ENCODE measurements around the gene RAD9A. TPM values are rescaled to one million over a fixed set of nuclear protein-coding genes. Genes with fewer than 3 reads are reported as not detected.

Gene RAD9A
- total RNA-seq, 2 experiments from 2014 or later = 28.8 to 30.0 TPM

DNA sequence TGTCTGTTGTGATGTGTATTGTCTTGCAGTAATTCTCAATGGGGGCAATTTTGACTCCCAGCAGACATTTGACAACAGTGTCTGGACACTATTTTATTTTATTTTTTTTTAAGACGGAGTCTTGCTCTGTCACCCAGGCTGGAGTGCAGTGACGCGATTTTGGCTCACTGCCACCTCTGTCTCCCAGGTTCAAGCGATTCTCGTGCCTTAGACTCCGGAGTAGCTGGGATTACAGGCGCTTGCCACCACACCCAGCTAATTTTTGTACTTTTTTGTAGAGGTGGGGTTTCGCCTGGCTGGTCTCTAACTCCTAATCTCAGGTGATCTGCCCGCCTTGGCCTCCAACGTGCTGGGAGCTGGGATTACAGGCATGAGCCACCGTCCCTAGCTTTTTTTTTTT is 37.9 kb downstream of the RAD9A start:
- ChIA-PET CTCF (interaction anchor here (0.8 kb wide), 1 partner anchor 9 kb away, joined by 5 read pairs; no protein-coding TSS in a partner anchor), POLR2A (no interaction called here)
- Mint-ChIP-seq H3K9me3 (ENCODE audit: low read depth) (no peaks in the 10 kb centered on the region), H3K4me1 (peaks cover 48% of the 10 kb centered on the region), H3K27me3 (no peaks in the 10 kb centered on the region), H3K27ac (no peak overlapping the region), H3K36me3 (ENCODE audit: low read depth) (peaks cover 34% of the 10 kb centered on the region), H3K4me3 (peak overlapping the region; percentile 90)
- intact Hi-C loops (cut with DNase I, micrococcal nuclease) = loop anchor here (2.0 to 5.0 kb wide), 4 partner anchors 38 to 601 kb away; partner anchors contain the start of genes ANKRD13D (in 1 of the 2), KDM2A (in 1 of the 2), NDUFS8 (in 1 of the 2) and TMEM134 (in 1 of the 2)
- DNase-seq = no peak
- no peak for ATAC-seq

DNA sequence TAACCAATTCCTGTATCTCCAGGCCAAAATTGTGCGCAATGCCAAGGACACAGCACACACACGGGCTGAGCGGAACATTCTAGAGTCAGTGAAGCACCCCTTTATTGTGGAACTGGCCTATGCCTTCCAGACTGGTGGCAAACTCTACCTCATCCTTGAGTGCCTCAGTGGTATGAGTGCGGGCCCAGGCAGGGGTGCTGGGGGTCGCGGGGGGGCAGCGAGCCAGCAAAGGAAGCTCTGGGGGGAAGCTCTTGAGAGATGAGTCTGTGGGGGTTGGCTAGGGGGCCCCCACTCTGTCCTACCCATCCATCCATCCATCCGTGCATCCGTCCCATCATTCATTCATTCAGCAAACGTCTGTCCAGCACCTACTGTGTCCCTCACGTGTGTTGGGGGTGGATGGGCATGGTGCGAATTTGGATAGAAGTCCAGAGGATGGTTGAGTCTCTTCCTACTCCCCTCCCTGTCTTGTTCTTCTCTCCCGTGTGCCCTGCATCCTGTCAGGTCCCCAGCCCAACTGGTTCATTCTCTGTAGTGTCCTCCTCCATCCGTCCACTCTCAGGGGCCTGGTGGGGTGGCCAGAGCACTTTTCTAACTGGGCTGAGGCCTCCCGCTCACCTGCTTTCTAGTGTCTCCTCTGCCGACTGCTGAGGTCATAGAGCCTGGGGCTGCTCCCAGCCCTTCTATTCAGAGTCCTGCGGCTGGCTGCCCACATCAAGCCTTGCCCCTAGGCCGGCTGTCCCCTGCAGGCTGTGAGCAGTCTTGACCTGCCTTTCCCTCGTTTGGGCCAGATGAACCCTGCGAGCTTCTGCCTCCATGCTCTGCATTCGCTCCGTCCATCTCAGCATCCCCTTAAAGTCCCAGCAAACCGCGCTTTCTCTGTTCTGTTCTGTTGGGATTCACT is 39.8 kb downstream of the RAD9A start:
- ChIA-PET CTCF (interaction anchor here (1.4 kb wide), 1 partner anchor 24 kb away, joined by 4 read pairs; no protein-coding TSS in a partner anchor), POLR2A (no interaction called here)
- Mint-ChIP-seq H3K4me1 (peaks cover 57% of the 10 kb centered on the region), H3K4me3 (no peak overlapping the region), H3K36me3 (ENCODE audit: low read depth) (peaks cover 45% of the 10 kb centered on the region), H3K27me3 (no peaks in the 10 kb centered on the region), H3K9me3 (ENCODE audit: low read depth) (no peaks in the 10 kb centered on the region), H3K27ac (peak overlapping the region; percentile 53)
- no peak for ATAC-seq
- no peak for DNase-seq
- intact Hi-C loops (cut with DNase I, micrococcal nuclease) = no loop called here

DNA sequence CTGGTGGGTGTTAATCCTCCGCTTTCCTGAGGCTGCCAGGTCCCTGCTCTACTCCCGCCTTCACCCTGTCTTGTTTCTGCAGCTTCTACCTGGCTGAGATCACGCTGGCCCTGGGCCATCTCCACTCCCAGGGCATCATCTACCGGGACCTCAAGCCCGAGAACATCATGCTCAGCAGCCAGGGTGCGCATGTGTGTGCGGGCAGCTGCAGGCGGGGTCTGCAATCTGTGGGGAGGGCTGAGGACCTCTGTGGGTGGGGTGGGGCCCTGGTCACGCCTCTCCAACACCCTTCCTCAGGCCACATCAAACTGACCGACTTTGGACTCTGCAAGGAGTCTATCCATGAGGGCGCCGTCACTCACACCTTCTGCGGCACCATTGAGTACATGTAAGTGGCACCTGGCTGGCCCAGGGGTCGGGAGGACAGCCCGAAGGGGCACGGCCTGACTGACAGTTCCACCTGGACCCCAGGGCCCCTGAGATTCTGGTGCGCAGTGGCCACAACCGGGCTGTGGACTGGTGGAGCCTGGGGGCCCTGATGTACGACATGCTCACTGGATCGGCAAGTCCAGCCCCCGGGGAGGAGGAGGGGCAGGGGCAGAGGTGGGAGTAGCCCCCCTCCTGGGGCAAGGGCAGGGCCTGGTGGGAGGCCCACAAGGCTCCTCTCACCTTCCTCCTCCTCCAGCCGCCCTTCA is 41.0 kb downstream of the RAD9A start:
- POLR2A ChIA-PET = no interaction called here
- CTCF ChIA-PET = interaction anchor here (0.5 to 1.4 kb wide), 2 partner anchors 9 to 25 kb away, joined by 3 to 4 read pairs; no protein-coding TSS in a partner anchor
- H3K4me3 Mint-ChIP-seq = no peak overlapping the region

DNA sequence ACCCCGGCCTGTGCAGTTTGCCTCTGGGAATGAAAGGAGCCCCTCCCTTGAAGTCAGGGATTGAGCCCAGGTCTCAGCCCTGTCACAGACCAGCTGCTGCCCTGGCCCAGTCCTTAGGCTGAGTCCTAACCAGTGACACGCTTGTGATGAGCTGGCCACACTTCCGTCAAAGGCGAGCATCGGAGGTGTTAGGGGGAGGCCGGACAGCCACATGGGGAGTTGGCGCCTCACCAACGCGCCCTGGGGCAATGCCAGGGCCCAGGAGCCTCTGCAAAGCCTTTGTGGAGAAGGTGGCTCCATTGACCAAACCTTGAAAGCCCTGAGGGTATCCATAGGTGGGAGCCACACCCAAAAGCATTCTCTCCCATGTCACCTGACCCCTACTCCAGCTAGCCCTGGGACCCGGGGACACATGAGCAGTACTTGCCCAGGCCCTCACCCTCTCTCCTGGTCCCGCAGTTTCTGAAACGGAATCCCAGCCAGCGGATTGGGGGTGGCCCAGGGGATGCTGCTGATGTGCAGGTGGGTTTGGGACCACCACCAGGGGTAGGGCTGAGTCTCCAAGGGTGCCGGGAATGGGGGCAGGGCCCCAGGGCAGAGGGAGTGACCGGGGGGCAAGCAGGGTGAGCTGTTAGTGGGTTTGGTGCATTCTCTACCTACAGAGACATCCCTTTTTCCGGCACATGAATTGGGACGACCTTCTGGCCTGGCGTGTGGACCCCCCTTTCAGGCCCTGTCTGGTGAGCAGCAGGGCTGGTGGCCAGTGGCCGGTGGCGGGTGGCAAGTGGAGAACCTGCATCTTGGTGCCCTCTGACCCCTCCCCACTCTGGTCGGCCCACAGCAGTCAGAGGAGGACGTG is 42.0 kb downstream of the RAD9A start:
- Mint-ChIP-seq H3K9me3 (ENCODE audit: low read depth) (no peaks in the 10 kb centered on the region), H3K27ac (peak overlapping the region; percentile 80), H3K27me3 (no peaks in the 10 kb centered on the region), H3K4me1 (peaks cover 50% of the 10 kb centered on the region), H3K4me3 (no peak overlapping the region), H3K36me3 (ENCODE audit: low read depth) (peaks cover 63% of the 10 kb centered on the region)
- ATAC-seq (no peak), DNase-seq (peak; percentile 46)
- ChIA-PET POLR2A (no interaction called here), CTCF (no interaction called here)
- intact Hi-C loops (cut with DNase I, micrococcal nuclease) = no loop called here

More for the DNA sequence above, 41.0 kb downstream of the RAD9A start:
- ATAC-seq (no peak), DNase-seq (peak; percentile 17)
- H3K27me3 Mint-ChIP-seq = no peaks in the 10 kb centered on the region
- peaks cover 49% of the 10 kb centered on the region for H3K4me1 Mint-ChIP-seq
- H3K36me3 Mint-ChIP-seq (ENCODE audit: low read depth) = peaks cover 55% of the 10 kb centered on the region
- no peaks in the 10 kb centered on the region for H3K9me3 Mint-ChIP-seq (ENCODE audit: low read depth)
- intact Hi-C loops (cut with DNase I, micrococcal nuclease) = no loop called here
- H3K27ac Mint-ChIP-seq = peak overlapping the region; percentile 55

DNA sequence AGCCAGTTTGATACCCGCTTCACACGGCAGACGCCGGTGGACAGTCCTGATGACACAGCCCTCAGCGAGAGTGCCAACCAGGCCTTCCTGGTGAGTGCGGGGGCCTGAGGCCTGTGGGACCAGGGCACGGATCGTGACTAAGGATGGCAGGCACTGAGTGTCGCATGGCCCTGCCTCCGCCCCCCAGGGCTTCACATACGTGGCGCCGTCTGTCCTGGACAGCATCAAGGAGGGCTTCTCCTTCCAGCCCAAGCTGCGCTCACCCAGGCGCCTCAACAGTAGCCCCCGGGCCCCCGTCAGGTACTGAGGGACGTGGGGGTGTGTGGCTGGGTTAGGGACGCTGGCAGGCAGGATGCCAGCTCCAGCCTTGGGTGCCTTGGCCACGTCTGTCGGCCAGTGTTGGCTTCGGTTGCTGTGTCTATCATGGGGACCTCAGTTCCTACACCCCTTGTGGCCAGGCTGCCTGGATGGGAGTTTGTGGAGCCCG is 42.7 kb downstream of the RAD9A start:
- intact Hi-C loops (cut with DNase I, micrococcal nuclease) = no loop called here

DNA sequence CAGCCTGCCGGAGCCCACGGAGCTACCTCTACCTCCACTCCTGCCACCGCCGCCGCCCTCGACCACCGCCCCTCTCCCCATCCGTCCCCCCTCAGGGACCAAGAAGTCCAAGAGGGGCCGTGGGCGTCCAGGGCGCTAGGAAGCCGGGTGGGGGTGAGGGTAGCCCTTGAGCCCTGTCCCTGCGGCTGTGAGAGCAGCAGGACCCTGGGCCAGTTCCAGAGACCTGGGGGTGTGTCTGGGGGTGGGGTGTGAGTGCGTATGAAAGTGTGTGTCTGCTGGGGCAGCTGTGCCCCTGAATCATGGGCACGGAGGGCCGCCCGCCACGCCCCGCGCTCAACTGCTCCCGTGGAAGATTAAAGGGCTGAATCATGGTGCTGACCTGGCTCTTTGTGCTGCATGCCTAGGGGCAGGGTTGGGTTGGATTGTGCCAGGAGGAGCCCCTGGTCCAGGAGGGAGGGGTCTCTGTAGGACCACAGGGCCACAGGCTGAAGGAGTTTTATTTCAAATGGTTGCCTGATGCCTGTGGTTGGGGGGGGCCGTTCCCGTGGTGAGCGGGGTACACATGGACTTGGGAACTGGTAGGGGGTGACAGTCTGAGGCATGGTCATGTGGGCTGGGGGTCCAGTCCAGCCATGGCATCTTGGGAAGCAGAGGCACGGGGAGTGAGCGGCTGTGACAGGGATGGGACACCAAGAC is 43.4 kb downstream of the RAD9A start:
- peak overlapping the region; percentile 93 for H3K27ac Mint-ChIP-seq
- ChIA-PET CTCF (no interaction called here), POLR2A (interaction anchor here (0.7 kb wide), 1 partner anchor 20 kb away, joined by 3 read pairs; no protein-coding TSS in a partner anchor)
- no peaks in the 10 kb centered on the region for H3K9me3 Mint-ChIP-seq (ENCODE audit: low read depth)
- peak overlapping the region; percentile 84 for H3K4me3 Mint-ChIP-seq
- ATAC-seq (no peak), DNase-seq (peak; percentile 56)
- peaks cover 55% of the 10 kb centered on the region for H3K4me1 Mint-ChIP-seq
- intact Hi-C loops (cut with DNase I, micrococcal nuclease) = no loop called here
- H3K27me3 Mint-ChIP-seq = no peaks in the 10 kb centered on the region
- H3K36me3 Mint-ChIP-seq (ENCODE audit: low read depth) = peaks cover 73% of the 10 kb centered on the region

More for the DNA sequence above, 42.7 kb downstream of the RAD9A start:
- ChIA-PET CTCF (no interaction called here), POLR2A (interaction anchor here (0.7 kb wide), 1 partner anchor 19 kb away, joined by 3 read pairs; no protein-coding TSS in a partner anchor)
- Mint-ChIP-seq H3K4me1 (peaks cover 55% of the 10 kb centered on the region), H3K4me3 (no peak overlapping the region), H3K27ac (peak overlapping the region; percentile 80), H3K9me3 (ENCODE audit: low read depth) (no peaks in the 10 kb centered on the region), H3K27me3 (no peaks in the 10 kb centered on the region), H3K36me3 (ENCODE audit: low read depth) (peaks cover 68% of the 10 kb centered on the region)
- DNase-seq (peak; percentile 55), ATAC-seq (no peak)

DNA sequence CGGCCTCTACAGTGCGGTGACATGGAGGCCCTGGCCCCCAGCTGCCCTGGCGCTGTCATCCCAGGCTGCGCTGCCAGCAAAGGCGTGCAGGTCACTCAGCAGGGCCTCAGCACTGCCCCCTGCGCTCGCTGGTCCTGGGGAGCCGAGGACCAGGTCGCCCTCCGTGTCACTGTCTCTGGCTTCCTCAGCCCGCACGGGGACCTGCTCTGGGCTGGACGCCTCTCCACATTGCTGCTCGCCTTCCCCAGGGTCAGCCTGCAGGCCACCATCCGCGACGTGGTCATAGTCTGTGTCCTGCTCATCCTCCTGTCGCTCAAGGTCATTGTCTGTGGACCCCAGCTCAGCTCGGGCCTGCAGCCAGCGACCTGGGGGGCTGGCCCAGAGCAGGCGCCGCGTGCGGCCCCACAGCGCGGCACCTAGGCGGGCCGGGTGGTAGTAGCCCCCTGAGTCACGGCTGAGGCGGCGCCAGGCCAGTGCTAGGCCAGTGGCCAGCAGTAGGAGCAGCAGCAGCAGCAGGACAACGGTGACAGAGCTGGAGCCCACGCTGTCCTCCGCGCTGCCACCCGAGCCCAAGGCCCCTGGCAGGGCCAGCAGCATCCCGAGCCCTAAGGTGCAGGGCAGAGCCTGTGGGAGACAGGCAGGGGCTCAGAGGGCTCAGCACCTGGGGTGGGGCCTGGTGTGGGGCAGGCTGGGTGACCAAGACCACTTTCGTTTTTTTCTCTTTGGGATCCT is 44.1 kb downstream of the RAD9A start:
- ChIA-PET CTCF (interaction anchor here (0.7 to 1.1 kb wide), 2 partner anchors 34 to 148 kb away, joined by 3 read pairs; partner anchors contain the start of gene PPP1CA), POLR2A (interaction anchor here (0.8 to 2.5 kb wide), 4 partner anchors 11 to 35 kb away, joined by 3 to 9 read pairs (median 4); partner anchors contain the start of gene PPP1CA)
- peak; percentile 21 for DNase-seq
- peaks cover 57% of the 10 kb centered on the region for H3K4me1 Mint-ChIP-seq
- no peaks in the 10 kb centered on the region for H3K27me3 Mint-ChIP-seq
- H3K9me3 Mint-ChIP-seq (ENCODE audit: low read depth) = no peaks in the 10 kb centered on the region
- intact Hi-C loops (cut with DNase I, micrococcal nuclease) = loop anchor here in 1 of 2 experiments (1.0 to 2.0 kb wide), 4 partner anchors 8 to 71 kb away; partner anchors contain the start of gene RPS6KB2
- H3K27ac Mint-ChIP-seq = peak overlapping the region; percentile 93
- H3K4me3 Mint-ChIP-seq = peak overlapping the region; percentile 84
- ATAC-seq = peak; percentile 1
- peaks cover 69% of the 10 kb centered on the region for H3K36me3 Mint-ChIP-seq (ENCODE audit: low read depth)

DNA sequence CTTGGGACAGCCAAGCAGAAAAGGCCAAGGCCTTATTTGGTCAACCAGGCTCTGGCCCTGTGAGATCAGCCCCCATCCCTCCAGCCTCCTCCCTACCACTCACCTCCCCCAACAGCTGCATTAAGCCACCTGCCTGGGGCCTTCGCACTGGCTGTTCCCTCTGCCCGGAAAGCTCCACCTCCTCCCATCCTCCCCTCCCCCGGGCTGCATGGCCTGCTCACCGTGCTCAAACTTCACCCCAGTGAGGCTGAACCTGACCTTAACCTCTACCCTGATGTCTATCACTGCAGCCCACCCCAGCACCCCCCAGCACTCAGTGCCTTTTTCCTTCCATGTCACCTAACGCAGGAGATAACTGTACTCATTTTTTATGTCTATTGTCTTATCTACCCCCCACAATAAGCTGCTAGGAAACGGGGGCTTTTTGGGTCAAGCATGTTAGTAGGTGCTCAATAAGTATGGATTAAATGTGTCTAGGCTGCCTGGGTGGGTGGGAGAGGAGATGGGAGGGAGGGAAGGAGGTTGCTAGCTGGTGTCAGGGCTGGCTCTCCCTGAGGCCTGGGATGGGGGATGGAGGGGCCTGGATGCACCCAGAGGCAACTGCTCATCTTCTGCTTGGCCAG is 44.8 kb downstream of the RAD9A start:
- Mint-ChIP-seq H3K4me3 (peak overlapping the region; percentile 84), H3K27me3 (no peaks in the 10 kb centered on the region), H3K27ac (peak overlapping the region; percentile 93), H3K4me1 (peaks cover 60% of the 10 kb centered on the region), H3K36me3 (ENCODE audit: low read depth) (peaks cover 64% of the 10 kb centered on the region), H3K9me3 (ENCODE audit: low read depth) (no peaks in the 10 kb centered on the region)
- ATAC-seq = peak; percentile 51
- POLR2A ChIA-PET = interaction anchor here (0.8 to 2.5 kb wide), 6 partner anchors 8 to 50 kb away, joined by 3 to 9 read pairs (median 4); partner anchors contain the start of genes PPP1CA and RPS6KB2
- intact Hi-C loops (cut with DNase I, micrococcal nuclease) = loop anchor here (1.0 to 2.0 kb wide), 5 partner anchors 8 to 70 kb away; partner anchors contain the start of genes RPS6KB2 (in 1 of the 2) and TMEM134 (in 1 of the 2)
- peak; percentile 91 for DNase-seq
- CTCF ChIA-PET = interaction anchor here (0.7 to 1.1 kb wide), 3 partner anchors 8 to 148 kb away, joined by 3 read pairs; partner anchors contain the start of genes PPP1CA and RPS6KB2
